ENCODE measurements around the gene CACNA2D3. TPM values are rescaled to one million over a fixed set of nuclear protein-coding genes. Genes with fewer than 3 reads are reported as not detected.

The CACNA2D3 gene
- total RNA-seq, 4 donors from 2014 or later = 0.30 to 9.6 (median 3.9) TPM

GRCh38 chr3:54654776-54655175 lies 532.4 kb downstream of the CACNA2D3 start:
- WGBS, 2 donors = 70 to 76% methylated on average over 4 of the region's 4 CpGs

GRCh38 chr3:54659347-54659746 lies 537.0 kb downstream of the CACNA2D3 start:
- Histone ChIP-seq H3K27ac (no peak overlapping the region), H3K4me3 (no peak overlapping the region), H3K36me3 (no peaks in the 10 kb centered on the region), H3K27me3 (no peaks in the 10 kb centered on the region), H3K4me1 (peaks cover 0 to 18% (median 0%) of the 10 kb centered on the region in 4 donors), H3K9me3 (no peaks in the 10 kb centered on the region)
- 67 to 78% methylated on average over 3 of the region's 3 CpGs for WGBS, 2 donors
- TF ChIP-seq POLR2A (IDR thresholded peaks at IDR 0.05) (no peak), CTCF (IDR thresholded peaks at IDR 0.05) (no peak), EP300 (IDR thresholded peaks at IDR 0.05) (no peak)
- DNase-seq (ENCODE audit: low spot score in 2 of 2) = no peak

More at GRCh38 chr3:54654776-54655175, 532.4 kb downstream of the CACNA2D3 start:
- H3K27me3 ChIP-seq = no peaks in the 10 kb centered on the region
- H3K27ac ChIP-seq = no peak overlapping the region
- H3K4me3 ChIP-seq = no peak overlapping the region
- TF ChIP-seq EP300 (IDR thresholded peaks at IDR 0.05) (no peak), CTCF (IDR thresholded peaks at IDR 0.05) (no peak), POLR2A (IDR thresholded peaks at IDR 0.05) (no peak)
- H3K9me3 ChIP-seq = peaks cover 0 to 1% (median 0%) of the 10 kb centered on the region in 4 donors
- no peaks in the 10 kb centered on the region for H3K4me1 ChIP-seq
- DNase-seq (ENCODE audit: low spot score in 2 of 2) = no peak
- H3K36me3 ChIP-seq = no peaks in the 10 kb centered on the region

- DNase-seq (ENCODE audit: low spot score in 2 of 2) = peak in 1 of 2 donors; percentile 42
- H3K36me3 ChIP-seq = no peaks in the 10 kb centered on the region
- WGBS, 2 donors = 46 to 47% methylated on average over 9 of the region's 9 CpGs
- H3K27me3 ChIP-seq = no peaks in the 10 kb centered on the region
- TF ChIP-seq POLR2A (IDR thresholded peaks at IDR 0.05) (no peak), CTCF (IDR thresholded peaks at IDR 0.05) (no peak), EP300 (IDR thresholded peaks at IDR 0.05) (peak in 1 of 2 donors; percentile 36)
- H3K4me3 ChIP-seq = no peak overlapping the region
- no peaks in the 10 kb centered on the region for H3K9me3 ChIP-seq
- H3K27ac ChIP-seq = peak overlapping the region; percentile 2 to 77 (median 41)
- peaks cover 0 to 22% (median 0%) of the 10 kb centered on the region in 4 donors for H3K4me1 ChIP-seq
Observed at GRCh38 chr3:54660714-54661132, 538.4 kb downstream of the CACNA2D3 start.

GRCh38 chr3:54661151-54661550 lies 538.8 kb downstream of the CACNA2D3 start:
- Histone ChIP-seq H3K36me3 (no peaks in the 10 kb centered on the region), H3K9me3 (no peaks in the 10 kb centered on the region), H3K27ac (peak overlapping the region in 3 of 4 donors; percentile 16 to 77 (median 66)), H3K27me3 (no peaks in the 10 kb centered on the region), H3K4me3 (no peak overlapping the region), H3K4me1 (peaks cover 0 to 22% (median 0%) of the 10 kb centered on the region in 4 donors)
- WGBS, 2 donors = 54 to 64% methylated on average over 3 of the region's 3 CpGs
- no peak for TF ChIP-seq EP300 (IDR thresholded peaks at IDR 0.05)
- TF ChIP-seq POLR2A (IDR thresholded peaks at IDR 0.05) = no peak
- no peak for TF ChIP-seq CTCF (IDR thresholded peaks at IDR 0.05)
- DNase-seq (ENCODE audit: low spot score in 2 of 2) = no peak

- WGBS, 2 donors = 75 to 94% methylated on average over 4 of the region's 4 CpGs
- peak in 1 of 2 donors; percentile 30 for DNase-seq (ENCODE audit: low spot score in 2 of 2)
Observed at GRCh38 chr3:54663501-54664011, 541.2 kb downstream of the CACNA2D3 start.

More at GRCh38 chr3:54663501-54664011, 541.2 kb downstream of the CACNA2D3 start:
- peak overlapping the region in 3 of 4 donors; percentile 14 to 74 (median 57) for H3K27ac ChIP-seq
- peak in 1 of 2 donors; percentile 22 for TF ChIP-seq EP300 (IDR thresholded peaks at IDR 0.05)
- TF ChIP-seq POLR2A (IDR thresholded peaks at IDR 0.05) = no peak
- no peak overlapping the region for H3K4me3 ChIP-seq
- no peaks in the 10 kb centered on the region for H3K36me3 ChIP-seq
- H3K27me3 ChIP-seq = no peaks in the 10 kb centered on the region
- no peaks in the 10 kb centered on the region for H3K9me3 ChIP-seq
- H3K4me1 ChIP-seq = peaks cover 0 to 22% (median 0%) of the 10 kb centered on the region in 4 donors

Data from tibial nerve (tissue), 4 donors.